ENCODE results near the gene SAMSN1. TPM values are rescaled to one million over a fixed set of nuclear protein-coding genes. Genes with fewer than 3 reads are reported as not detected.

SAMSN1 gene
- total RNA-seq, 2 experiments from 2014 or later, result 58.9 to 126 TPM

DNA sequence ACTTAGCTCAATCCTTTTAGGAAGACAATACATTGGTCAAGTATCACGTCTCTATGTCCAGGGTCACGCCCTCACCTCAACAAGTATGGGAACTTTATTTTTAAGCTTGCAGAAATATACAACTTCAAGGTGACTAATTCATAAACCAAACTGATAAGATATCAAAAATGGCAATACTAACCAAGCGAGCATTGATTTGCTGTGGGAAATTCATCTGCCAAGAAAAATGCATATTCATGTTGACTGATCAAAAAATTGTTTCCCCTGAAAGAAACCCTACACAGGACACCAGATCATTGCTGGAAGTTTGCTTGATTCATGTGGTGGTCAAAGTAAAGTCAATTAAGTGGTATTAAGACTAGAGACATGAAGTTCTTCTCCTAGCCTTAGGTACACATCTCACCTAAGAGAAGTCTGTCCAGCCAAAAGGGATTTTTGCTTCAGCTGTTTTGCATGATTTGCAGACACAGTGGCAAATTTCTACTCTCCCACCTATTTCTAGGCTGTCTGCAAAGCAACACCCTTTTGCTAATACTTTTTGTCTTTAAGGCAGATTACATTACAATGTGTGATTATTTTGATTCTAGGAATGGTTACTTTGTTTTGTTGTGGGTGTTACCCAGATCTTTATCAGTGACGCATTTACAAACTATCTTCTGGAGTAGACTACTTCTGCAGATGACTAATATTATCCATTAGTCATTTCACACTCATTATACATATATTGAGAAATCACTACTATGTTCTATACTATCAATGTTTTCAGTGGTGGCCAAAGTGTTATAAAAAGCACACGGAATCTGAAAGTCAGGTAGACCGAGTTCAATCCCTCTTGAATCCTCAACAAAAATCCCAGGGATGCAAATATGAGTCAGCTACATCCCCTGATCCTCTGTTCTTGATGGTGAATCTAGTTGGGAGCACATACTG lies 12.4 kb downstream of the SAMSN1 start:
- DNase-seq (no peak), ATAC-seq (peak; percentile 85)
- Mint-ChIP-seq H3K27ac (peak overlapping the region; percentile 100), H3K4me1 (peaks cover 70% of the 10 kb centered on the region), H3K27me3 (no peaks in the 10 kb centered on the region), H3K4me3 (peak overlapping the region; percentile 86), H3K9me3 (ENCODE audit: low read depth) (peaks cover 9% of the 10 kb centered on the region), H3K36me3 (peaks cover 60% of the 10 kb centered on the region)
- CTCF ChIA-PET, result interaction anchor here (1.0 to 1.6 kb wide), 3 partner anchors 9 to 204 kb away, joined by 3 to 7 read pairs (median 4); no protein-coding TSS in a partner anchor

DNA sequence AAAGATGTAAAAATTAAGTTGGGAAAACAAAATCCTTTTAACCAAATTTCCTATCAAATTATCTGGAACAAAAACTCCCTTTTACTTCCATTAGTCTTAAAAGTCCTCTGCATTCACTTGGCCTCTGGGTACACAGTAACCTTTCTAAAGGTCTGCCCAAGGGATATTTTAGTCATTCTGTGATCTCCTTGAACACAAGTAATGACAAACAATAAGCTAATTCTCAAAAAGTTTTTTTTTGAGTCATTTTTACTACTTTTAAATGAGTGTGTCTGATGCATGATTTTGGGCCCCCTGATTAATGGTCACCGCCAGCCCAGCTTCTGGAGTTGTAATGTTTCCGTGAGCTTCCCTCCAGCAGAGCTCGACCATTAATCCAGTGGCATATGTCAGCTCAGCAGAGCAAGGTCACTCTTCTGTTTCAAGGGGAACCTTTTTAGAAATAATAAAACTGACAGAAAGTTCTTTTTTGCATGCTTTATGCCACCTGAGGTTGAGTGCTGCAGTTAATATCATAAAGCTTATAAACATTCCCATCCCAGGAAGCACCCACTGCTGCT lies 14.3 kb downstream of the SAMSN1 start:
- H3K4me3 Mint-ChIP-seq, result no peak overlapping the region
- no peaks in the 10 kb centered on the region for H3K27me3 Mint-ChIP-seq
- peaks cover 5% of the 10 kb centered on the region for H3K9me3 Mint-ChIP-seq (ENCODE audit: low read depth)
- H3K27ac Mint-ChIP-seq, result peak overlapping the region; percentile 74
- CTCF ChIA-PET, result interaction anchor here (1.2 kb wide), 1 partner anchor 9 kb away, joined by 3 read pairs; no protein-coding TSS in a partner anchor
- H3K36me3 Mint-ChIP-seq, result peaks cover 47% of the 10 kb centered on the region
- no peak for ATAC-seq
- DNase-seq, result no peak
- peaks cover 71% of the 10 kb centered on the region for H3K4me1 Mint-ChIP-seq

DNA sequence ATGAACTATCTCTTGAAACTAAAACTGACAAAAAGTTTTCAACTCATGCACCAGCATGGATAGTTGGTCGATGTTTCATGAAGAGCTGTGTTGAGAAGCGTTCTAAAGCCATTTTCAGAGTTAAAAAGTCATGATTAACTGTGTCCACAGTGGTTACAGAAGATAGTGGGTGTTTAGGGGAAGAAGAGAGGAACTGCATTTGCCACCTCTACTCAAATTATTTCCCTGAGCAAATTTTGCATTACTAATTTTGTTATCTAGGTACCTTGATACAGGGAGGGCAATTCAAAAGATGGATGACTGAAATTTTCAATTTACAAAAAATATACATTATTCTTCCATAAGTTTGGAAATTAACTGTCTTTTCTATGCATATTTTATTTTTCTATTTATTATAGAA lies 15.5 kb downstream of the SAMSN1 start:
- Mint-ChIP-seq H3K4me1 (peaks cover 72% of the 10 kb centered on the region), H3K4me3 (no peak overlapping the region), H3K27ac (peak overlapping the region; percentile 70), H3K36me3 (peaks cover 36% of the 10 kb centered on the region), H3K9me3 (ENCODE audit: low read depth) (no peaks in the 10 kb centered on the region), H3K27me3 (no peaks in the 10 kb centered on the region)
- no peak for ATAC-seq
- CTCF ChIA-PET, result no interaction called here
- no peak for DNase-seq

DNA sequence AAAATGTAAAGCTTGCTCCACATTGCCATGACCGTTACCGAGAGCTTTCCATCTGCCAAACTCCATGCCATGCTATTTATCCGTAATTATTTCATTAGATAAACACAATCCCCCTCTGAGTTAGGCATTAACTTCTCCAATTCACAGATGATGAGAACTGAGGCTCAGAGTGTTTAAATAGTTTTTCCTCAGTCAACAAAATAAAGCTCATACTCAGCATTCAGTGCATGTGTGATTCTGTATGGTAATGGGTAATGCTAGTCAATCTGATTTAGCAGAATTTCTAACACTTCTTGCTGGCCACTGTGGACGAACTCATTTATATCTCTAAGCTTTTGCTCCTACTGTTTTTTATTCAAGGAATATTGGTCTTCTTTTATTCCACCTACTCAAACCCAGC lies 17.3 kb downstream of the SAMSN1 start:
- peaks cover 26% of the 10 kb centered on the region for H3K36me3 Mint-ChIP-seq
- DNase-seq, result no peak
- peak overlapping the region; percentile 76 for H3K27ac Mint-ChIP-seq
- H3K9me3 Mint-ChIP-seq (ENCODE audit: low read depth), result no peaks in the 10 kb centered on the region
- CTCF ChIA-PET, result interaction anchor here (0.8 to 1.4 kb wide), 2 partner anchors 15 to 209 kb away, joined by 3 read pairs; no protein-coding TSS in a partner anchor
- peaks cover 63% of the 10 kb centered on the region for H3K4me1 Mint-ChIP-seq
- peak overlapping the region; percentile 53 for H3K4me3 Mint-ChIP-seq
- no peaks in the 10 kb centered on the region for H3K27me3 Mint-ChIP-seq
- ATAC-seq, result no peak

DNA sequence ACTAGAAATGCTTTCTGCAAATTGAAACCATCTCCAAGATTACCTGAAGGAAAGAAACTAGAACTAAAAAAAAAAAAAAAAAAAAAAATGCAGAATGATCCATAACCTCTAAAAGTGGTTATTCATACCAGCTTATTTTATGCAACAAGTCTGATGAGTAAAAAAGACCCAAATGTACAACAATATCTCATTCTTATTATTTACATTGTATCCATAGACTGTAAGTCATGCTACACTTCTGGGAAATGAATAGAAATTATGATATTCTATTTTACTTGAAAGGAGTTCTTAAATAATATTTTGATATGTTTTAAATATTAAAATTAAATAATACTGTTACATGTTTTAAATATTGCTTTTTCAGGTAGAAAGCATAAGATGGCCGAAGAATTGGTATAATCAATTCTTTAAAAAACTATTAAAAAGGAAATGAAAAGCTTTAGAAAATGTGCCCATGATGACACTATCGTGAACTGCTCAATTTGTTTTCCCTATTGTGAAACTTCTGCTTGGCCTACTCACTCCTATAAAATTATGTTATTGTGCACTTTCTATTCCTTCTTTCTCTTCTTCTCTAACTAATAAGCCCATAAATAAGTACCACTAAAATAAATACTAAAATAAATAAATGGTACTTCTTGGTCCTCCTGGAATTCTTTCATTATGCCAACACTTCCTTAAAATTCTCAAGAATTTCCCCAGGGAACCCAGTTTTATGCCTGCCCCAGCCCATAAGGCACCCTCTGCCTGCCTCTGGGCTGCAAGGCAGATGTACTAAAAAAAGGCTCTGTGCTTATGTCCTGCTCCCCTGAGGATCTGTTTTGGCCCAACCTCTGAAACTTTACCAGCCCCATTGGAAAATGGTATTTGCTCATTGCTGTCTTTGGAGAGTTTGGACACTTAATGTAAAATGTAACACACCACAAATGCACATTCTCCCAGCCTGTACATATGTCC lies 18.1 kb downstream of the SAMSN1 start:
- ATAC-seq (peak; percentile 17), DNase-seq (no peak)
- Mint-ChIP-seq H3K27ac (peak overlapping the region; percentile 85), H3K27me3 (no peaks in the 10 kb centered on the region), H3K4me3 (peak overlapping the region; percentile 71), H3K36me3 (peaks cover 29% of the 10 kb centered on the region), H3K4me1 (peaks cover 64% of the 10 kb centered on the region), H3K9me3 (ENCODE audit: low read depth) (no peaks in the 10 kb centered on the region)
- CTCF ChIA-PET, result interaction anchor here (0.7 to 1.4 kb wide), 6 partner anchors 16 to 210 kb away, joined by 3 read pairs; no protein-coding TSS in a partner anchor

DNA sequence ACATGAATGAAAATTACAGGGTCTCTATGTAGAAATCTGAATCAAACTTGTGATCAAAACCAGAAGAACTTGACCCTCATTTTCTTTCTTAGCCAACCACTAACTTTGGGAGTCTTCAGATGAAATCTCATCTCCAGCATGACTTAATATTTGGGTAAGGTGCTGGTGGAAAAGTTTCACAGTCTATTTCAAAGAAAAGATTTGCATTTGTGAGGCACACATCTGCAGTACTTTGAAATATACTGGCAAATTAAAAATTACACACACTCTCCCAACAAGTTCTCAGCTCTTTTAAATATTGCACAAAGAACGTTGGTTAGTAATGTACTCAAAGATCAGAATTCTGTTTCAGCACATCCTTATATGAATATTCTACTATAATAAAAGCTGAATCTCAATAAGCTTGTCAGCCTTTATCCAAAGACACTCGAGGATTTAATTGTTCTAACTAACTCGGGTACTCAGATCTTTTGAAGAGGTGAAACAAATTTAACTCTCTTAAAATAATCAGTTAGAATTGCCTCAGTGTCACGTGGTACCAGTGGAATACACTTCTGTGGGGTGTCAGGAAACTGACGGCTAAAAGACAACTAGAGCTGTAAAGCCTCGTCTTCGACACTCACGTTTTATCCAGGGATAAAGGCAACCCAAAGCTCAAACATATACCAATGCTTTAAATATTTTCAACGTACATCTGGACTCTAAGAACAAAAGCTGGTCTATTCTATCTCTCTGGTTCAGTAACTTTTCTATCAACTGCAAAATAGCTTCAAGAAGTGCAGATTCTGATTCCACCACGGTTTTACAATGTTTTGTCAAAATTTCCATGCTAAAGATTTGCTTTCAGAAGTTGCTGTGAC lies 19.0 kb downstream of the SAMSN1 start:
- Mint-ChIP-seq H3K27ac (peak overlapping the region; percentile 85), H3K4me1 (peaks cover 67% of the 10 kb centered on the region), H3K4me3 (peak overlapping the region; percentile 71), H3K27me3 (no peaks in the 10 kb centered on the region), H3K36me3 (peaks cover 27% of the 10 kb centered on the region), H3K9me3 (ENCODE audit: low read depth) (no peaks in the 10 kb centered on the region)
- CTCF ChIA-PET, result interaction anchor here (0.7 to 1.3 kb wide), 5 partner anchors 8 to 210 kb away, joined by 3 read pairs; no protein-coding TSS in a partner anchor
- DNase-seq, result no peak
- ATAC-seq, result peak; percentile 21

DNA sequence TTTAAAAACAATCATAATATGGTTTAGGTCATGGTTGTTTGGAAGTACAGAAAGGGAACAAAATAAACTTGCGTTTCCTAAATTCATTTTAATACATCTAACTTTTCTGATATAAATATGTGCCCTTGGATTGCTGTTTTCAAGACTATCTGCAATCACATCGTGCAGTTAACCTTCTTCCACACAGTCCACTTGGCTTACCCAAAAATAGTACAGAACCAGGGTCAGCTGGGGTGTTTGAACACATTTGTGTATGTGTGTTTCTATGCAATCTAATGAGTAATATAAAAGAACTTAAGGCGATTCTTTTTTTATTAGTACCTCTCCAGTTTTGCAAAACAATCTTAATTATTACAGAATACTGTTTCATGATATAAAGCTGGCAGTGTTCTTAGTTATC lies 19.9 kb downstream of the SAMSN1 start:
- H3K36me3 Mint-ChIP-seq, result peaks cover 28% of the 10 kb centered on the region
- peak overlapping the region; percentile 71 for H3K4me3 Mint-ChIP-seq
- CTCF ChIA-PET, result interaction anchor here (0.7 to 1.4 kb wide), 4 partner anchors 9 to 19 kb away, joined by 3 to 5 read pairs (median 4); no protein-coding TSS in a partner anchor
- H3K9me3 Mint-ChIP-seq (ENCODE audit: low read depth), result no peaks in the 10 kb centered on the region
- ATAC-seq (no peak), DNase-seq (no peak)
- peaks cover 66% of the 10 kb centered on the region for H3K4me1 Mint-ChIP-seq
- H3K27me3 Mint-ChIP-seq, result no peaks in the 10 kb centered on the region
- peak overlapping the region; percentile 85 for H3K27ac Mint-ChIP-seq

DNA sequence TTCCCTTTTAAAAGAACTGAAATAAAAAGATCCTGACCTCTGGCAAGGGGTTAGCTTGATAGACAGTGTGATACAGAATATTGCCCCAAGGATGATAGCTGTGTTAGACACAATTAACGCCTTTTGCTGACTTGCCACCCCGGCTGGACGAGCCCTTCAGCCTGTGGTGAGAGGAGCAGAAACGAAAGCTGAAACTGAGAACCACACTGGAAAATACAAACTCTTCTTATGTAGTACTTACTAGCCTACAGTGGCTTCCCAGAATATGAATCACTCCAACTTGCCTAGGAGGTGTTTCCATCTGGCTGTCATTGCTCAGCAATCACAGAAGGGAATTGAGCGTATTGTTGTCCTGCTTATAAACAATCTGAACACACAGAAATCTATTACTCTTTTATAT lies 22.9 kb downstream of the SAMSN1 start:
- CTCF ChIA-PET, result interaction anchor here (1.2 to 1.3 kb wide), 2 partner anchors 9 to 215 kb away, joined by 3 to 5 read pairs; no protein-coding TSS in a partner anchor

DNA sequence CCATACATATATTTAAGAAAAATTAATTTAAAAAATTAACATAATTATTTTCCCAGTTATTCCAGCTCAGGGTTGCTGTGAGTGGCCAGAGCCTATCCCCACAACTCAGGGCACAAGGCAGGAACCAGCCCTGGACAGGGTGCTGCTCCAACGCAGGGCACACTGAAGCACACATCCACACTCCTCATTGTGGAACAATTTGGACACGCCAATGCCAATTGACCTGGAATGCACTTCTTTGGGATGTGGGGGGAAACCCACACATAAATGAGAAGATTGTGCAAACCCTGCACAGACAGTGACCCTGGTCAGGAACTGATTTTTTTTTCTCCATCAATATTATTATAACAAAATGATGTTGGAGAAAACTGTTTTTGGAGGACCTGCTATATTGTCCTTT lies 23.4 kb downstream of the SAMSN1 start:
- Mint-ChIP-seq H3K27ac (peak overlapping the region; percentile 76), H3K4me3 (no peak overlapping the region), H3K27me3 (no peaks in the 10 kb centered on the region), H3K4me1 (peaks cover 59% of the 10 kb centered on the region), H3K9me3 (ENCODE audit: low read depth) (no peaks in the 10 kb centered on the region), H3K36me3 (peaks cover 38% of the 10 kb centered on the region)
- DNase-seq (no peak), ATAC-seq (no peak)
- CTCF ChIA-PET, result interaction anchor here (1.2 kb wide), 1 partner anchor 10 kb away, joined by 3 read pairs; no protein-coding TSS in a partner anchor

More for the DNA sequence above, 22.9 kb downstream of the SAMSN1 start:
- peaks cover 33% of the 10 kb centered on the region for H3K36me3 Mint-ChIP-seq
- peaks cover 57% of the 10 kb centered on the region for H3K4me1 Mint-ChIP-seq
- no peaks in the 10 kb centered on the region for H3K9me3 Mint-ChIP-seq (ENCODE audit: low read depth)
- DNase-seq (peak; percentile 66), ATAC-seq (peak; percentile 85)
- peak overlapping the region; percentile 66 for H3K4me3 Mint-ChIP-seq
- H3K27ac Mint-ChIP-seq, result peak overlapping the region; percentile 76
- H3K27me3 Mint-ChIP-seq, result no peaks in the 10 kb centered on the region

DNA sequence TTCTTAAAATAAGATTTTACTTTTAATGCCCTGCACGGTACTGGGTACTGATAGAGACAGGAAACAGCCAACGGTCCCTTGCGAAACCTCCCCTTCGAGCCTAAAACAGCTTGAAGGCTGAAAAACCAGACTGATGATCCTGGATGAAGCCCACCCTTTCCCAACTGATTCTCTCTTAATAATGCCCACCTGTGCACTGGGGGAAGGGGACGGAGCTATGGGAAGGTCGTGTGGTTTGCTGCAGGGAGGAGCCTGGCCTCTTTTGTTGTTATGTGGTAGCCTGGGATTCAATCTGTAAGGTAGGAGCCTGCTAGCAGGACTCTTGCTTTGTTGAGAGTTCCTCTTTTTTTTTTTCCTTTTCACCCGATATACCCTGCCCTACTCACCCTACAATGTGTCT lies 25.6 kb downstream of the SAMSN1 start:
- Mint-ChIP-seq H3K27ac (peak overlapping the region; percentile 72), H3K9me3 (ENCODE audit: low read depth) (no peaks in the 10 kb centered on the region), H3K4me3 (peak overlapping the region; percentile 25), H3K36me3 (peaks cover 57% of the 10 kb centered on the region), H3K4me1 (peaks cover 53% of the 10 kb centered on the region), H3K27me3 (no peaks in the 10 kb centered on the region)
- CTCF ChIA-PET, result interaction anchor here (1.0 to 1.2 kb wide), 2 partner anchors 22 to 218 kb away, joined by 3 read pairs; no protein-coding TSS in a partner anchor
- no peak for ATAC-seq
- DNase-seq, result no peak

DNA sequence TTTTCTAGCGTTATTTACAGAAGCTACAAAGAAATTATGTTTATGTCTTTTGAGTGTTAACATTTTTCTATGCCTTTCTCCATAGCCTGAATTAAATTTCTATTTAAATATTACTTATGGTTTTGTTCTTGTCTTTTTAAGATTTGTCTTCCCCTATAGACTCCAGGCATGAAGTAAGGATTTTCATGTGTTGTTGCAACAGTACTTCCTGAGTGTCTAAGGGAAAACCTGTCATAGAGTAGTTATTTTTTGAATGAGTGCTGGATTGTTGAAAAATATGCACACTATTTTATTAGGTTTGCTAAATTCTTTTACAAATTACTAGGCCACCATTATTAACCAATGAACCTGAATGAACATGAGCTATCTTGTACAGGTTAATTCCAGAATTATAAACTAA lies 27.1 kb downstream of the SAMSN1 start:
- DNase-seq, result no peak
- no peak overlapping the region for H3K27ac Mint-ChIP-seq
- H3K9me3 Mint-ChIP-seq (ENCODE audit: low read depth), result no peaks in the 10 kb centered on the region
- ATAC-seq, result no peak
- H3K27me3 Mint-ChIP-seq, result no peaks in the 10 kb centered on the region
- H3K4me3 Mint-ChIP-seq, result no peak overlapping the region
- peaks cover 47% of the 10 kb centered on the region for H3K4me1 Mint-ChIP-seq
- H3K36me3 Mint-ChIP-seq, result peaks cover 68% of the 10 kb centered on the region
- CTCF ChIA-PET, result no interaction called here

DNA sequence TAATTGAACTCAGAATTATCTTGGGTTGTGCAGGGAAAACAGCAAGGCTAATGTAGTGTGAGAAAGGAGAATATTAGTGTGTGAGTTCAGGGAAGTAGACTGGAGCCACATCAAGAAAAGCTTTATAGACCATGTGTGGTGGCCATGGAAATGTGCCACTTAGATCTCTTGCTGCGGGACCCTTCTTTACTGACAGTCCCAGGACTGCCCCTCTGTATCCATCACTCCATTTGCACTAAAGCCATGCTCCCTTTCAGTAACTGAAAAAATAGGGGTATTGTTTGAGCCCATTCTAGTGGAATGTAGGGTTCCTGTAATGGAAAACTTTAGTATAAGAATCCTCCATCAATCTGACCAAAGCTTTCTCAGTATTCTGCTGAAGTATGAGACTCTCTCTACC lies 32.3 kb downstream of the SAMSN1 start:
- H3K4me3 Mint-ChIP-seq, result no peak overlapping the region
- no peaks in the 10 kb centered on the region for H3K27me3 Mint-ChIP-seq
- ATAC-seq, result no peak
- peaks cover 21% of the 10 kb centered on the region for H3K4me1 Mint-ChIP-seq
- H3K9me3 Mint-ChIP-seq (ENCODE audit: low read depth), result peaks cover 2% of the 10 kb centered on the region
- CTCF ChIA-PET, result no interaction called here
- H3K27ac Mint-ChIP-seq, result no peak overlapping the region
- H3K36me3 Mint-ChIP-seq, result peaks cover 86% of the 10 kb centered on the region
- DNase-seq, result no peak
